GM18858 (cell line): ENCODE results near the gene ATXN1.
"Not testable (repeated sequence)": the region's sequence is repeated elsewhere in the genome, so short reads cannot be mapped to it uniquely, and the experiment has no call there.

Experiments
- ATAC-seq: cut with Tn5 transposase; IDR thresholded peaks from one replicate; pipeline ENCODE4 v1.9.1; 2021; ENCODE audit not compliant: unreplicated experiment

Gene ATXN1

DNA sequence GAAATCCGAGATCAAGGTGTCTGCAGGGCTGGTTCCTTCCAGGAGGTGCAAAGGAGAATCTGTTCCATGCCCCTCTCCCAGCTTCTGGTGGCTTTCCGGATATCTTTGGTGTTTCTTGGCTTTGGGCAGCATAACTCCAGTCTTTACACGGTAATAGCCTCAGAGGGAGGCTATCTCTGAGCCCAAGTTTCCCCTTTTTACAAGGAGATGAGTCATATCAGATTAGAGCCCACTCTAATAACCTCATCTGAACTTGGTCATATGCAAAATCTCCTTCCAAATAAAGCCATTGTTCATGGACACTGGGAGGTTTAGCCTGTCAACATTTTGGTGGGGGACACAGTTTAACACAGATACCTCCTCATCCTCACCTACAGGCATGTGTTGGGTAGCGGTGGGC is 213.7 kb downstream of the ATXN1 start:
- no peak for ATAC-seq

DNA sequence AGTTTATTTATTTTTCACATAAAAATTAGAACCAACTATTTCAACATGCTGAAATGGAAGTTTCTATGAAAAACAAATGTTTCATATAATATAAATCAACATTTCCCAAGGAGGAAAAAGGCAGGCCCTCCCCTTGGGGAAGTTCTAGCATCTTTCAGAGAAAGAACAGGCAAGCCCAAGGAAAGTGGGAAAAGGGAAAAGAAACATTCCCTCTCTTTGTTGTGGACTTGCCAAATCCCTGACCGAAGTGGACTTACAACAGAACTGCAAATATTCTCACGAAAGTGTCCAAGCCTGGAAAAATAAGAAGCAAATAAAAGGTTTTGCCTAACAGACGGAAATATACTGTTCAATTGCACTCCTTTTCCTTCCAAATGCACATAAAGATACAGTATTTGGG is 214.4 kb downstream of the ATXN1 start:
- ATAC-seq: no peak

DNA sequence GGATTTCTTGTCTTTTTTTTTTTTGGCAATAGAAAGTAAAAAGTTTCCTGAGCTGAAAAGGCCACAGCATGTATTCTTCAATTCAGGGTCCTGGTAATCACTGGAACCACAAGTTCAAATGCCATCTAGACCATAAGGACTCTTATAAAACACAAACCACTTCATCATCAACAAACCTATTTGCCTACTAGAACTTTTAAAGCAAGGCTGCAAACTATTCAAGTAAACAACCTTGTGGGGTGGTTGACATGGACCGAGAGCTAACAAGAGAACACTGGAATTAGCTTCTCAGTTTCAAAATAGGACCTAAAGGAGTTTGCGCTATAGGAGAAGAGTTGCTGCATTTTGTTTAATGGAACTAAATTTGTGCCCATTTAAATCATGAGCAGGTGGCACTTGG is 215.9 kb downstream of the ATXN1 start:
- no peak for ATAC-seq

DNA sequence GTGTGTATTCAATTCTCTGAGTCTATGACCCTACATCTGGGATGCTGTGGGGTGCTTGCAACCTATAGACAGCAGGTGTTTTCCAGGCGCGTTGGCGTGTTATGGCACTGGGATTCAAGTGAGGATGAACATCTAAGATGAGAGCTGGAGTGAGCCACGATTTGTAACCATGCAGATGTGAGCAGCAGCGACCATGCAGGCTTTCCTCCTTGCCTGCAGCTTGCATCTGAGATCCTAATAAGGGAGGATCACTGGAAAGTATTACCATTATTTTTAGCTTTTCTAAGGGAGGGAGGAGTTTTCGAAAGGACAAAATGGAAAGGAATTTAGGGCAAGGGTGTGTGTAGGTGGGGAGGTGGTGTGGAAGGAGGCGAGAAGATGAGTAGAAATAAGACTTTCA is 216.7 kb downstream of the ATXN1 start:
- ATAC-seq: no peak

DNA sequence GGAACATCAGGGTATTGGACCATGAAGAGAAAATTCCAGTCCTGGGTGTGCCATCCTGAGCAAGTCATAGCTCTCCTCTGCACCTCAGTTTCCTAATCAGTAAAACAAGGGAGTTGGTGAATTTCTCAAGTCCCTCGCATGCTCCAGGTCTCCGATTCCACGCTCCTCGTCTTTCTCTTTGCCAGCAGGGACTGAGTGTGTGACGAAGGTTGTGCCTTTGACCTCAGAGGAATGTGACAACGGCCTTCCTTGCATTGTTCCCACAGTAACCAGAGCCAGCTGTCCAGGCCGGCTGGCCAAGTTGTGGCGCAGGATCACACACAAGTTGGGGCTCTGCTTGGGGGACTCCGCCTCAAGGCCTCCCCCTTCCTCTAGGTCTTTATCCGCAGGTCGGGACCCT is 217.3 kb downstream of the ATXN1 start:
- ATAC-seq: no peak

DNA sequence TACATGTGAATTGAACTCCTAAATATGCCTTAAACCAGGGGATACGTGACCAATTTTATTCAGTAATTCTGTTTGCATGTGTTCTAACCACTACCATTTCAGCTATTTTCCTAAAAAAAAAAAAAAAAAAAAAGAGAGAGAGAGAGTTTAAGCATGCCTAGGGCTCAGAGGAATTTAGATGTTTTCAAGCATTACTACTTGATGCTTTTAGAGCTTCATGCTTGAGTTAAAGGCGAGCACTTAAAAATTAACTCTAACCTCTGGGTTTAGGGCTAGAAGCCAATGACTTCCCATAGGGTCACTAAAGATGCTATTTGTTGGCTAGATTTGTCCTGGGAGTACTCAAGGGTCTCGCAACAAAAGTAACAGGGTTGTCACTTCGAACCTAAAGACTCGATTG is 217.7 kb downstream of the ATXN1 start:
- no peak for ATAC-seq

DNA sequence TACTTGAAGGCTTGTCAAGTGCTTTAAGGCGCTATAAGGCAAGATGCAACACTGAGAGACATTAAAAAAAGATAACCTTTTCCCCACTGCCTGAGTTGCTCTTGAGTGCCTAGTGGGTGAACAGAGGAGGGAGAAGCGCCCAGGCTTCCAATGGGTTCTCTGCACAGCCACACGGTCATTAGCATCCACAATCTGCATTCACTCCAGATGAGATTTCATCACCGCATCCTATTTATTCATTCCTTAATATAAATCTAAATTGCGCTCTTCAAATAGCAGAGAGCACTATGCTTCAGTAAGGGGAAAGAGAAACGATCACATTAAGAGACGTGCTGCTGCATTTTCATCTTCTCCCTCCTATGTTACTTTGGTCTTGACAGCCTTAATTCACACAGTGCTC is 219.2 kb downstream of the ATXN1 start:
- ATAC-seq: no peak

DNA sequence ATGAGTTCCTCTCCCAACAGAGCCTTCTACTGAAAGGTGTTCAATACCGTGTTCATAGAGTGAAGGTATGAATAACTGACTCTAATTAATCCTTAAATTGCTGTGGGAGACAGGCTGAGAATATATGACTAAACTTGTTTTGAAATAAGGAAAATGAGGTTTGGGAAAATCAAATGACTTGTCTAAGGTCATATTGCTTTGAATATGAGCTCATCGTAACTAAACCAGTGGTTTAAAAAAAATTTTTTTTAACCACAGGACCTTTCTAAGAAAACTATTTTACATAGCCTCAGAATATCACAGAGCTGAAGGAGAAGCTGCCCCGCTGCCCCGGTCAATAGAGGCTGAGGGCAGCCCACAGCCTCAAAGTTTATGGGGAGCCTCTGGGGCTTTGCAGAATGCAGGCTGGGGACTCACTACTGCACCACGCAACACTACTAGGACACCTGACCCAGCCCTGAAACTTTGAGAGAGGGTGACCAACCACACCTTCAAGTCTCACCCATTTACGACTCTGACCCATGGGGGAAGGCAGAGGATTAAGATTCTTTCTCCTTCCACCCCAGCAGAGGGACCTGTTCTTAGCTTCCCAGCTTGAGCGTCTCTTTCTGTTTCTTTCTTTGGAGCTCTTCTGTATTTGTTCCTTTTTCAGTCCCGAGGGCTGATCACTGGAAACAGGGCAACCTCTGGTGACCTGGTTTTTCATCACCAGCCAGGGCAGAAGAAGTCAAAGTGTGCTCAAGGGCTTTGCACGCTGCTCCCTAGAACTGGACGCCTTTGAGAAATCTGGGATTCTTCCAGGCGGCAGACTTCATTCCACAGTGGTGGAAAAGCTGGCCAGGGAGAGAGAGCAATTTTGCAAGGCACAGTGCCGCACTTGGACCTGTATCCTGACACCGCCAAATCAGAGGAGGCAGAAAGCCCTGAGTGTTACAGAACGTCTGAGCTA is 220.2 kb downstream of the ATXN1 start:
- no peak for ATAC-seq

DNA sequence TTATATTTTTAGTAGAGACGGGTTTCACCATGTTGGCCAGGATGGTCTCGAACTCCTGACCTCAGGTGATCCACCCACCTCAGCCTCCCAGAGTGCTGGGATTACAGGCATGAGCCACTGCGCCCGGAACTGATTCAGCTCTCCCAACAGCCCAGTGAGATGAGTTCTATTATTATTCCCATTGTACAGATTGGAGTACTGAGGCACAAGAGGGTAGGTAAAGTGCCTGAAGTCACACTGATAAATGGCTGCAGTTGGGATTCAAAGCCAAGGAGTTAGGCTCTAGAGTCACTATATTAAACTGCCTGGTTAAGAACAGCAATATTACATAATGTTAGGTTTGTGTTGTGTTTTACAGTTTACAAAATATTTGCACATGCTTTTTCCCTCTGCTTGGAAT is 220.9 kb downstream of the ATXN1 start:
- ATAC-seq: not testable (repeated sequence)

DNA sequence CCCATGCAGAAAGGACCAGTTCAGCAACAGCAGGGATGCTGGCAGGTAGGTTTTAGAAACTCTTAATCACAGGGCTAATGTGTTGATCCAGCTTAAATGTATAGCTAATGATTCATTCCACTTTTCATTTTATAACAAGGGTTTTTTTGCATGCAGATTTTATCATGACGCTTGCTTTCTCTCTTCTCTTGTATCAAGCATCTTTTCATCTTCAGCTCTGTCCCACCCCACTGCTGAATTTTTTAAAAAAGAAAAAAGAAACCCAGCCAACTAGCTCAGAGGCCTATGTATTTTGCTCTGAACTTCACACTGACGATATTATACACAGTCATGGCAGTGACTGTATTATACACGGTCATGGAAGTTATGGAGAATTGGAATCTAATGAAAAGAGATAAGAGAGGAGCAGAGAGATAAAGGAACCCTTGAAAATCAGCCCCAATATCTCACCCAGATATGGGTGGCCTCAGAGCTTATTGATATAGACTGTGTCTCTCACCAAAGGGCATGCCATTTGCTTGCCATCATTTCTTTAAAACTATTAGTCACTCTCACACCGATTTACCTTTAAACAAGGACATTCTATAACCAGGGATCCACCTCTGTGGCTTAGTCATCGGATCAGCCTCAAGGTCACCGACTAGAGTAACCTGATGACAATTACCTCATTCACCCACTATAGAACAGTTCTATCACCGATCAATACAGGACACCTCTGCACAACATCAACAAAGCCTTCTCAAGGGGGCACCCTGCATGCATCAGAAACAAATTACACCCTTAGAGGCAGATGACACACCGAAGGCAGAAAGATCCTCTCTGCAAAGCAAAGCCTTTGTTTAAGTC is 222.0 kb downstream of the ATXN1 start:
- ATAC-seq: no peak

- ATAC-seq: no peak
Measured at GRCh38 chr6:16535564-16535963, 225.7 kb downstream of the ATXN1 start.

DNA sequence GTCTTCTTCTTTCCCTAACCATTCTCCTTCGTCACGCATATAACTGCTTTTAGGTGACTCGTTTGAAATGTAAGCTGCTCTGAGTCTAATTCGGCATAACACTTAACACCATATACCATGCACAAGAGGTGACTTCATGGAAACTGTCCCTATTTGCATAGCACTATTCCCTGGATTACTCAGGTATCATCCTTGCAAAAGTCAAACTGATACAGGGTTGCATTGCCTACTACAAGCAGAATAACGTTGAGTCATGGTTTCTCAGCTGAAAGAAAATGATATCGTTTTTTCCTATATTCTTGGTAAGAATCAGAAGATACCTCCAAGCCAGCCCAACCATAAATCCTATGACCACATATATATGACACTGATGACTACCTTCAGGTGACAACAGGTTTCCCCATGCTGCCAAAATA is 227.5 kb downstream of the ATXN1 start:
- no peak for ATAC-seq

GRCh38 chr6:16533210-16533609 is 228.1 kb downstream of the ATXN1 start:
- ATAC-seq: no peak

DNA sequence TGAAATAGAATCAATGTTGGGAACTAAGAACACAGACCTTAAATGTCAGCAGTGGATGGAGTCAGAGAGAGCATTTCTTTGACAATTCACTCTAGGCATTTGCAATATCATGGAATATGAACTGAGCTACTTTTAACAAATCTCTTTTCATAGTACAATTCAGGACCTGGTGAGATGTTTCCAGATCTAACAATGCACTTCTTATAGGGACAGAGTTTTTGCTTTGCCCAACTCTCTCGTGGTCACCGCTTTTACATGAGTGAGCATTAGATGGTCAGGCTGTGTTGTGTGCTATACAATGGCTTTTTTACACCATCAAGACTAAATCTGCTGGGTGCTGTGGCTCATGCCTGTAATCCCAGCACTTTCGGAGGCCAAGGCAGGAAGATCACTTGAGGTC is 233.6 kb downstream of the ATXN1 start:
- no peak for ATAC-seq

- ATAC-seq: no peak
Measured at GRCh38 chr6:16524380-16524707, 236.9 kb downstream of the ATXN1 start.

DNA sequence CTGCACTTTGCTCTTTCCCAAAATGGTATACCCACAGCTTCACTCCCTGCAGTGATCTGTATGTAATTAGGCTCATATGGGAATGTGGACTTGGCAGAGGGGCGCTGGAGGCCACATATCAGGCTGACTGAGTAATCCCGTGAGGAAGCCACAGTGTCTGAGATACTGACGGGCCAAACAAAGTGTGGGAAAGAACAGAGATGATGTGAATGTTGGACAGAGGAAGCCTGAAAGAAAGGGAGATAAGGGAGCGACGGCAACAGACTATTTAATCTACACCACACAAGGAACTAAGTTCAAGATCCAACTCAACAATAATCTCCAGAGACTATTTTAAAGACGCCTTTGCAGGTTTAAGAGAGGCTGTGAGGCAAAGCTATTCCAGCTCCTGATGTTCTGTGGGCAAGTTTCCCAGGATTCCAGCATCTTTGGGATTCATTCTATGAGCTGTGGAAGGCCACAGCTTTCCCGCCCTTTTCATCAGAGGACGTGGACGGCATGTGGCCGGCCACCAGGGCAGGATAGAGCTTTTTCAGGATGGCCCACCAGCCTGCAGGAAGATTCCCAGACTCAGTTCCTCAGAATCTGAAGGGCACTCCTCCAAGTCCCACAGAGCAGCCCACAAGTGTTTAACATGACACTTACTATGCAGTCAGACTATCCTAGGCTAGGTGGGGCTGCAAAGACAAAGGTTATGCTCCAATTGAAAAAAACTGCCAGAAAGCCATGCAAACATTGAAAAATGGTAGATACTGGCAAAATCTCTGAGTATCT is 237.5 kb downstream of the ATXN1 start:
- ATAC-seq: no peak

- ATAC-seq: no peak
Measured at GRCh38 chr6:16522937-16523336, 238.3 kb downstream of the ATXN1 start.

DNA sequence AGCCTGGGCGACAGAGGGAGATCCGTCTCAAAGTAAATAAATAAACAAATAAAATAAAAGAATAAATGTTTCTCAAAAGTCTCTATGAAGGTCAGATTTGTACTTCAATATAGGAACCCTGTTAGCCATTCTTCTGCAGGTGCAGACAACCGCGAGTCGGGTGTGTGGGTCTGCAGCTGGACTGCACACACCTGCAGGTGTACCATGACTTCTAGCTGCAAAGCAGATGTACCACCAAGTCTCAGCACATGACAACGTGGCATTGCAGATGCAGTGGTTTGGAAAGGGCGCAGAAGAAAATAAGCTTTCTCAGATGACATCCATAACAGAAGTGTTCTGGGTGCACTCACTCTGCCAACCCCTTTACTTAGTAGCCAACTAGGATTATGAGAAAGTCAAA is 239.7 kb downstream of the ATXN1 start:
- no peak for ATAC-seq

GRCh38 chr6:16519265-16520242 is 241.7 kb downstream of the ATXN1 start:
- ATAC-seq: no peak

- no peak for ATAC-seq
Measured at GRCh38 chr6:16518265-16518664, 243.0 kb downstream of the ATXN1 start.
